A549 treated with RU486 at 1 μM for 4 hours (cell line): Measurements from ENCODE around the gene AIF1. TPM values are rescaled to one million over a fixed set of nuclear protein-coding genes. Genes with fewer than 3 reads are reported as not detected.

Source experiments
- total RNA-seq: library from RNA; stranded (reverse); fragments of 200-300 nt; extraction: Qiagen RNA extraction; gene quantifications from 5 replicates; pipeline ENCODE4 v1.2.3, GENCODE V29; 2022; ENCODE audit warnings: low read depth

AIF1 gene
- total RNA-seq: not detected in 5 replicates

DNA sequence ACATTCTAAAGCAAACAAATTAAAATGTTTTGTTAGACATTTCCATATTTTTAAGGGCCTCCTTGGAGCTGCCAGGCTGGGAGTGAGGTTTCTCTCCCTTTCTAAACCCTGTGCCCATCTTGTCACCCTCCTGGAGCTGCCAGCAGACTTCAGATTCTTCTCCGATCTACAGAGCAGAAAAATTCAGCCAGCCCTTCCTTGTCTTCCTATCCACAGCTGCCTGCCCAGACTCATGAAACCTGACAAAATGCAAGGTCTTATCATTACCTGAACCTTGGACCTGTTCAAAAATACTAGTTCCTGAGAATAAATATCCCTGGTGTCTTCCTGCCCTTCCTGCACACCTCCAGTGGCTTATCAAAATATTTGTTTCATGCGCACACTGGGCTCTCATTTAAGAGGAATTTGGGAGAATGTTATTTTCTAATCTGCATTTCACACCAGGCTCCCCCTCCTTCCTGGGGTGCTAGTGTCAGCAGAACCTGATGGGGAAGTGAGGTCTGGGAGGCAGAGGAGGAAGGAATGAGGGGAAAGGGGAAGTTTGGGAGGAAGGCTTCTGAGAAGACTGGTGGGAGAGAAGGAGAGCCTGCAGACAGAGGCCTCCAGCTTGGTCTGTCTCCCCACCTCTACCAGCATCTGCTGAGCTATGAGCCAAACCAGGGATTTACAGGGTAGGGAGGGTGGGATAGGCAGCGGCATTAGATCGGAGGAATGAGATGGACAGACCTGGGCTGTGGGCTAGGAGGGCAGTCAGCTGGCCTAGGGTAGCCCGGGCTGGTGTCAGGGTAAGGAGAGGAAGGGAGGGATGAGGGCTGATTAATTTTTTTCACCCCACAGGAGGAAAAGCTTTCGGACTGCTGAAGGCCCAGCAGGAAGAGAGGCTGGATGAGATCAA, at the start of gene AIF1:
Gene AIF1, plus strand, starts transcription at position 551 of the 895 bp plus-strand sequence. Its CDS starts 96 bp downstream, at position 647.

DNA sequence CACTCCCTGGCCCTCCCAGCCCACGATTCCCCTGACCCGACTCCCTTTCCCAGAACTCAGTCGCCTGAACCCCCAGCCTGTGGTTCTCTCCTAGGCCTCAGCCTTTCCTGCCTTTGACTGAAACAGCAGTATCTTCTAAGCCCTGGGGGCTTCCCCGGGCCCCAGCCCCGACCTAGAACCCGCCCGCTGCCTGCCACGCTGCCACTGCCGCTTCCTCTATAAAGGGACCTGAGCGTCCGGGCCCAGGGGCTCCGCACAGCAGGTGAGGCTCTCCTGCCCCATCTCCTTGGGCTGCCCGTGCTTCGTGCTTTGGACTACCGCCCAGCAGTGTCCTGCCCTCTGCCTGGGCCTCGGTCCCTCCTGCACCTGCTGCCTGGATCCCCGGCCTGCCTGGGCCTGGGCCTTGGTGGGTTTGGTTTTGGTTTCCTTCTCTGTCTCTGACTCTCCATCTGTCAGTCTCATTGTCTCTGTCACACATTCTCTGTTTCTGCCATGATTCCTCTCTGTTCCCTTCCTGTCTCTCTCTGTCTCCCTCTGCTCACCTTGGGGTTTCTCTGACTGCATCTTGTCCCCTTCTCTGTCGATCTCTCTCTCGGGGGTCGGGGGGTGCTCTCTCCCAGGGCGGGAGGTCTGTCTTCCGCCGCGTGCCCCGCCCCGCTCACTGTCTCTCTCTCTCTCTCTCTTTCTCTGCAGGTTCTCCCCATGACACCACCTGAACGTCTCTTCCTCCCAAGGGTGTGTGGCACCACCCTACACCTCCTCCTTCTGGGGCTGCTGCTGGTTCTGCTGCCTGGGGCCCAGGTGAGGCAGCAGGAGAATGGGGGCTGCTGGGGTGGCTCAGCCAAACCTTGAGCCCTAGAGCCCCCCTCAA, 42.8 kb upstream of the AIF1 start, which contains the start of gene LTA:
Gene LTA, plus strand, starts transcription at position 249 of the 871 bp plus-strand sequence. Its CDS starts 454 bp downstream, at position 703.

DNA sequence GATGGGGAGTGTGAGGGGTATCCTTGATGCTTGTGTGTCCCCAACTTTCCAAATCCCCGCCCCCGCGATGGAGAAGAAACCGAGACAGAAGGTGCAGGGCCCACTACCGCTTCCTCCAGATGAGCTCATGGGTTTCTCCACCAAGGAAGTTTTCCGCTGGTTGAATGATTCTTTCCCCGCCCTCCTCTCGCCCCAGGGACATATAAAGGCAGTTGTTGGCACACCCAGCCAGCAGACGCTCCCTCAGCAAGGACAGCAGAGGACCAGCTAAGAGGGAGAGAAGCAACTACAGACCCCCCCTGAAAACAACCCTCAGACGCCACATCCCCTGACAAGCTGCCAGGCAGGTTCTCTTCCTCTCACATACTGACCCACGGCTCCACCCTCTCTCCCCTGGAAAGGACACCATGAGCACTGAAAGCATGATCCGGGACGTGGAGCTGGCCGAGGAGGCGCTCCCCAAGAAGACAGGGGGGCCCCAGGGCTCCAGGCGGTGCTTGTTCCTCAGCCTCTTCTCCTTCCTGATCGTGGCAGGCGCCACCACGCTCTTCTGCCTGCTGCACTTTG, 39.6 kb upstream of the AIF1 start, which contains the start of gene TNF:
Gene TNF, plus strand, starts transcription at position 231 of the 567 bp plus-strand sequence. Its CDS starts 177 bp downstream, at position 408.

DNA sequence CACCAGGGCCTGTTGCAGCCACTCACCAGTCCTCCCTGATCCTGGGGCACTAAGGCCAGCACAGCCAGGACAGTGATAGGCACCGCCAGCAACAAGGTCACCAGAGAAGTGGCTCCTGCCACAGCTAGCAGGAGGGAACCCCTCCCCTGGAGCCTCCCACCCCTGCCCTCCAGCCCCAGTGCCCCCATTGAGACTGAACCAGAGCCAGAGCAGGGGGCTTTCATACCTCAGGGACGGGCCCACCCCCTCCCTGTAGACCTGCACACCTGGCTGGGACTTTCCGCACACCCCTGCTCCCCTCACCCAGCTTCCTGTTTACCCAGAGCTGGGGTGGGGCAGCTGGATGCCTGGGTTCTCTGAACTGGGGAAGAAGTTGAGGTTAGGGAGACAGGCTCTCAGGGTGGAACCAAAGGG, 32.8 kb upstream of the AIF1 start, which contains the start of gene LTB:
Gene LTB, minus strand, starts transcription at position 195 of the 414 bp plus-strand sequence. Its CDS starts 7 bp downstream, at position 188.

DNA sequence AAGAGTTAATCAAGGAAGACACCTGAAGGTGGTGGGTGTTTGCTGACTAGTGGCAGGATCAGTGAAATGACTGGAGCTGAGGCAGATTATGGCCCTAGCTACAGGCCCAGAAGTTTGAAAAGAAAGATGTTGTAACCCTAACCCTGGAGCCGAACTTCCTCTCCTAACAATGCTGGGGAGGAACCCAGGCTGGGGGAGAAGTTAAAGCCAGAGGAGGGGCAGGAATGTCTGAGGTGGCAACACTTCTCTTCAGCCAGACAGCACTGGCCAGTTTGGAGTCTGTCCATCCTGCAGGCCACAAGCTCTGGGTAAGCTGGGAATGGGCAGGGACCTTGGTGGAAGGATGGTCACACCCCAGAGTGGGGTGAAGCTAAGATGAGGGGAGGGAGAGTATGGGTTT, 29.0 kb upstream of the AIF1 start, which contains the start of gene LST1:
Gene LST1, plus strand, starts transcription at position 270 of the 400 bp plus-strand sequence. CDS start 1,023 bp downstream, outside the sequence.

DNA sequence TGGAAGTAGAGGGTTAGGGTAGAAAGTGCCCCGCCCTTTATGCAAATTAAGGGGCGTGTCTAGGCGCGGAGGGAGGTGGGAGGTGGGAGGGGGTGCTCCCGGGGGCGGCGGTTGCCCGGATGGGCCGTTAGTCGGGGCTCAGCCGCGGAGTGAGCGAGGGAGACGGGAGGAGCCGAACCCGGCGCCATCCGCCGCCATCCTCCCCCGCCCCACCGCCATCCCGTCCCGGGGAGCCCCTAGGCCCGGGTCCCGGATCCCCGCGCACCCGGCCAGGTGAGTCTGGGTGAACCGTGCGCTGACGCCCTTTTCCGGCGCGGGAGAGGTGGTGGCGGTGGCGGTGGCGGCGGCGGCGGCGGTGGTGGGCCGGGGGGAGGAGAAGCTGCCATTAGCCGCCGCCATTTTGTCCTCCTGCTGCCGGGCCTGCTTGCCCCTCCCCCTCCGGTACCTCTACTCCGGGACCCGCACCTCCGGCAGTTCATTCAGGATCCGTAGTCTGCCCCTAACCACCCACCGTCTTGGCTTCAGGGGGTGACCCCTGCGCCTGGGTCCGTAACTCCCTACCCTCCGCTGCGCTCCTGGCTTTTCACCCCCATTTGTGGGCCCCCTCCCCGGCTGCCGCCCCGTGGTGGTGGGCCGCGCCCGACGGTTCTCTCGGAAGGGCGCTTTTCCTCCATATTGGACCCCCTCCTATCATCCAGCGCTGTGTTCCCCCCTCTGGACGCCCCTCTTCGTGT, 5.7 kb downstream of the AIF1 start, which contains the start of gene PRRC2A:
Gene PRRC2A, plus strand, starts transcription at position 130 of the 734 bp plus-strand sequence. CDS start 2,075 bp downstream, outside the sequence.

DNA sequence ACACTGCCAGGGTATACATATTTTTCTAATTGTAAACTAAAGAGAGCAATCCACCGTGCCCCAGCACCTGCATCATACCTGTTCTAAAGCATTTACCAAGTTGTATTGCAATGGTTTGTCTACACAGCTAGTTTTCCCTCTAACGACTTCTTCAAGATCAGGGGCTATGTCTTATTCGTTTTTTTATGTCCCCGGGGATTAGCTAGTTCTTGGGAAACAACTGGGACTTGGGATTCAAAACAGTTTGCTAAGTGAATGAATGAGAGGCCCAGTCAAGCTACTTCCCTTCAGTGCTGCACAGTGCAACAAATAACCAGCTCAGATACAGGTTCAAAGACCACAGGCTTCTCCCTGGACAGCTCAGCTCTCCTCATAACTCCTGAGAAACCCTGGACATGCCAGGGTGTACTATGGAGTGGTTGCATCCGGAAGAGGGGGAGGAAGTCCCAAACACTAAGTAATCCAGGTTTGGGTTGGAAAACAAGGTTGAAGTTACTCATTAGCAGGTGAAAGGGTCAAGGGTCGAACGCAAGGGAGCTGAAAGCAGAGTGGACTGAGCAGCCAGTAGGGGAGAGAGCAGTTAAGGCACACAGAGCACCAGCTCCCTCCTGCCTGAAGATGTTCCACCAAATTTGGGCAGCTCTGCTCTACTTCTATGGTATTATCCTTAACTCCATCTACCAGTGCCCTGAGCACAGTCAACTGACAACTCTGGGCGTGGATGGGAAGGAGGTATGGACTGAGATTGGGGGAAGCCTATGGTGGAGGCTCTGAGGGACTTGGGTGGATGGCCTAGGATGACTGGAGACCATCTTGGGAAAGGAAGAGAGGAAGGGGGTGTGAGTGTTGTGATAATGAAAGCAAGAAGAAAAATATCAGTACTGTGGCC, 40.6 kb downstream of the AIF1 start, which contains the start of gene APOM:
Gene APOM, plus strand, starts transcription at position 546 of the 889 bp plus-strand sequence. Its CDS starts 73 bp downstream, at position 619.

DNA sequence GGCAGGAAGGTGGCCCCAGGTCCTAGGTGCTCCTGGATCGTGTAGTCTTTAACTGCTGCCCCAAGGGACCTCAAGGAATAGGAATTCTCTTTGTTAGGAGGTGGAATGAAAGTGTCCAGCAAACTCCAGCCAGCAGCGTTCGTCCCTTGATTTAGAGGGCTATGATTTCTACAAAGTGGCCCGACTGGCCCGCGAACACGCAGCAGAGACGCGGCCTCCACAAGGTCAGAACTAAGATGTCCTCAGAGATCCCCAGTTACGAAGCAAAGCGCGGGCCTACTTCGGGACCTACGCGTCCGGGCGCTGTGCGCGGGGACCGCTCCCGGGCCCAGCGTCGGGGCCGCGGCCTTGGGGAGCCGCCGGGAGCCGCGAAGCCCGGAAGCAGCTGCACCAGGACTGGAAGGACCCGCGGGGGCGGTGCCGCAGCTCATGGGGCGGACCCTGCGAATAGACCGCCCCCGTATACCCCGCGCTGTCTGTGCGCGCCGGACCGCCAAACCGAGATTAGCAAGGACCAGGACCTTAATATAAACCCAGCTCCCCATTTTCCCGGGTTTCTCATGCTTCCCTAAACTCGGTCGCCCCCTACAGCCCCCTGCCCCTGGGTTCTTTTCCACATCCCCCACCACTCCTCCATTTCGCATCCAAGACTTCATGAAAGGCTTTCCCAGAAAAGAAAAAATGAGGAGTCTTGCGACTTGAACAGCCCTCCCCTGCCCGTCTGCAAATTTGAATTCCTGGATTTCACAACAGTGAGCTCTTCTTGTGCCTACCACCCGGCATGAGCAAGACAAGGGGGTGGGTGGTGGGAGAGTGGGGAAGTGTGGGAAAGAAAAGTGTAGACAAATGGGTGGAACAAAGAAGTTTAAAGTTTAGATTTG, 45.6 kb downstream of the AIF1 start, which contains the start of gene C6orf47:
Gene C6orf47, minus strand, starts transcription at position 398 of the 881 bp plus-strand sequence. CDS start 831 bp downstream, outside the sequence.

DNA sequence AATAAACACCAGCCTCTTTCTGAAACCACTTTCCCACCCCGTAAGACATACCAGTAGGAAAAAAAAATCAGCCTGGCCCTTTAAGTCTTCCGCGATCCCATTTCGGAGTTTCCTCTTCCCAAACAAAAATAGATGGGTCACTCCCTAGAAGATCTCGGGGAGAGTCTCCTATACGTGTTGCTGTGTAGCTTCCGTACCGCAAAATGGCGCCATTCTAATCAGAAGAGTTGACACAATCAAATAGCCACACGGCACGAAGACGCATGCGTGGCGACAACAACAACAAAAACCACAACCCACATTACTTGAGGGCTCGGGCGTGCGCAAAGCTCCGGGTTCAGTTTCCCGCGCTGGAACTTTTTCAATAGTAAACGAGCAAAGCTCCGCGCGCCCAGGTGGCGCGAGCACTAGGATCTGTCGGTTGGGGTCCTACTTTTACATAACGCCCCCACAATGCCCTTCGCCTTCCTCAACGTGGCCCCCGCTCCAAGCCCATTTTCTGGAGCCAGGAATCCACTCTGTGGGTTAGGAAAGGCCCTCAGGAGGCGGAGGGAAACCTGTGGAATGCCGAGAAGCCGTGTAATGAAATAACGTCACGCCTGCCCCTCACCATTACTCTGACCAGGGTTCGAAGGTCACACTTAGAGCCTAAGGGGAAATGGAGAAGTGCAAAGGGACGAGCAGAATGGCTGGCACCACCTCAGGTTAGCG, 49.9 kb downstream of the AIF1 start, which contains the start of gene GPANK1:
Gene GPANK1, minus strand, starts transcription at position 208 of the 711 bp plus-strand sequence. CDS start 519 bp downstream, outside the sequence.

DNA sequence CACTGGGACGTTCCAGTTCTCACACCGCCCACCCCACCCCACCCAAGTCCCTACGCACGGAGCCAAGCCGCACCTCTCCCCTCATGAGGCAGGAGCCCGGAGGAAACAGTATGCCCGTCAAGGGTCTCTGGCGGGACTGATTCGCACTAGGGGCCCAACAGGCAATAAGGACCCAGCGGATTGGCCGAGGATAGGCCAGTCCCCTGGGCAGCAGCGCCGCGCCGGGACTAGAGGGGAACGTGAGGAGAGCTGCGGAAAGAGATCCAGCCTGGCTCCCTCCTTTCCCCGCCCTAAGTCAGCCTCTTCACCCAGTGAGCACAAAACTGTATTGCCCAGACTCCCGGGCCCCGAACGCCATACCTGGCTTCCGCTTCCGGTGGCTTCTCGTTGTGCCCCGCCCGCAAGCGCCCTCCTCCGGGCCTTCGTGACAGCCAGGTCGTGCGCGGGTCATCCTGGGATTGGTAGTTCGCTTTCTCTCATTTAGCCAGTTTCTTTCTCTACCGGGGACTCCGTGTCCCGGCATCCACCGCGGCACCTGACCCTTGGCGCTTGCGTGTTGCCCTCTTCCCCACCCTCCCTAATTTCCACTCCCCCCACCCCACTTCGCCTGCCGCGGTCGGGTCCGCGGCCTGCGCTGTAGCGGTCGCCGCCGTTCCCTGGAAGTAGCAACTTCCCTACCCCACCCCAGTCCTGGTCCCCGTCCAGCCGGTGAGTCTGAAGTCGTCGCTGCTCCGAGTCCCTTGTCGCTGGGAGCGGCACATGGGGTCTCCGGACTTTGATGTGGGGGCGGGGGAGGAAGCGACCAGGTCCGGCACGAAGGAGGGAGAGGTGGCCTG, 50.7 kb downstream of the AIF1 start, which contains the start of gene CSNK2B:
Gene CSNK2B, plus strand, starts transcription at position 580 of the 836 bp plus-strand sequence. CDS start 752 bp downstream, outside the sequence.

Other genes starting within 250 kb of the AIF1 start
- 25.6 to 27.7 TPM (median 26.8 TPM) in 5 replicates for gene MICA, start 211.6 kb upstream of the AIF1 start, total RNA-seq
- gene MICB, start 117.1 kb upstream of the AIF1 start, total RNA-seq: 6.0 to 8.4 TPM (median 7.5 TPM) in 5 replicates
- gene MCCD1, start 86.3 kb upstream of the AIF1 start, total RNA-seq: not detected in 5 replicates
- 340 to 430 TPM (median 406 TPM) in 5 replicates for gene DDX39B, start 73.2 kb upstream of the AIF1 start, total RNA-seq
- 0.48 to 0.86 TPM (median 0.65 TPM) in 5 replicates for gene ATP6V1G2, start 68.6 kb upstream of the AIF1 start, total RNA-seq
- gene NFKBIL1, start 67.6 kb upstream of the AIF1 start, total RNA-seq: 9.3 to 11.8 TPM (median 11.3 TPM) in 5 replicates
- 0.10 TPM in 1 of 5 replicates, not detected in the others for gene LTA, start 42.9 kb upstream of the AIF1 start, total RNA-seq
- 0.10 to 0.19 TPM in 2 of 5 replicates, not detected in the others for gene TNF, start 39.7 kb upstream of the AIF1 start, total RNA-seq
- 0.25 to 0.57 TPM (median 0.49 TPM) in 4 of 5 replicates, not detected in the other for gene LTB, start 32.8 kb upstream of the AIF1 start, total RNA-seq
- gene LST1, start 29.0 kb upstream of the AIF1 start, total RNA-seq: 0.28 to 1.3 TPM in 2 of 5 replicates, not detected in the others
- not detected in 5 replicates for gene NCR3, start 22.2 kb upstream of the AIF1 start, total RNA-seq
- 64.9 to 89.6 TPM (median 85.2 TPM) in 5 replicates for gene PRRC2A, start 5.5 kb downstream of the AIF1 start, total RNA-seq
- 107 to 155 TPM (median 142 TPM) in 5 replicates for gene BAG6, start 37.4 kb downstream of the AIF1 start, total RNA-seq
- 2.8 to 3.3 TPM (median 2.9 TPM) in 5 replicates for gene APOM, start 40.7 kb downstream of the AIF1 start, total RNA-seq
- gene C6orf47, start 45.5 kb downstream of the AIF1 start, total RNA-seq: 10.4 to 12.9 TPM (median 12.5 TPM) in 5 replicates
- gene GPANK1, start 49.8 kb downstream of the AIF1 start, total RNA-seq: 10.0 to 13.7 TPM (median 13.3 TPM) in 5 replicates
- 168 to 197 TPM (median 178 TPM) in 5 replicates for gene CSNK2B, start 50.8 kb downstream of the AIF1 start, total RNA-seq
- gene LY6G5B, start 54.7 kb downstream of the AIF1 start, total RNA-seq: 3.7 to 6.0 TPM (median 4.3 TPM) in 5 replicates
- 0.77 to 1.9 TPM (median 1.2 TPM) in 5 replicates for gene LY6G5C, start 65.8 kb downstream of the AIF1 start, total RNA-seq
- 14.1 to 20.1 TPM (median 18.3 TPM) in 5 replicates for gene ABHD16A, start 88.1 kb downstream of the AIF1 start, total RNA-seq
- not detected in 5 replicates for gene LY6G6F, start 91.6 kb downstream of the AIF1 start, total RNA-seq
- gene LY6G6D, start 100.1 kb downstream of the AIF1 start, total RNA-seq: not detected in 5 replicates
- gene LY6G6C, start 106.5 kb downstream of the AIF1 start, total RNA-seq: 0.20 TPM in 1 of 5 replicates, not detected in the others
- gene MPIG6B, start 108.1 kb downstream of the AIF1 start, total RNA-seq: not detected in 5 replicates
- 26.5 to 32.4 TPM (median 29.4 TPM) in 5 replicates for gene DDAH2, start 114.1 kb downstream of the AIF1 start, total RNA-seq
- 476 to 542 TPM (median 495 TPM) in 5 replicates for gene CLIC1, start 121.3 kb downstream of the AIF1 start, total RNA-seq
- gene MSH5, start 124.8 kb downstream of the AIF1 start, total RNA-seq: 10.2 to 14.3 TPM (median 13.0 TPM) in 5 replicates
- 2.0 to 4.2 TPM (median 3.7 TPM) in 5 replicates for gene SAPCD1, start 147.4 kb downstream of the AIF1 start, total RNA-seq
- gene VWA7, start 162.1 kb downstream of the AIF1 start, total RNA-seq: 1.2 to 2.0 TPM (median 1.7 TPM) in 5 replicates
- gene VARS1, start 180.5 kb downstream of the AIF1 start, total RNA-seq: 50.9 to 59.8 TPM (median 55.8 TPM) in 5 replicates
- 54.4 to 77.8 TPM (median 60.7 TPM) in 5 replicates for gene LSM2, start 191.7 kb downstream of the AIF1 start, total RNA-seq
- 1.2 to 1.5 TPM (median 1.2 TPM) in 5 replicates for gene HSPA1L, start 200.0 kb downstream of the AIF1 start, total RNA-seq
- 157 to 340 TPM (median 232 TPM) in 5 replicates for gene HSPA1A, start 200.3 kb downstream of the AIF1 start, total RNA-seq
- 120 to 260 TPM (median 177 TPM) in 5 replicates for gene HSPA1B, start 212.5 kb downstream of the AIF1 start, total RNA-seq
- 21.7 to 35.4 TPM (median 28.7 TPM) in 5 replicates for gene NEU1, start 247.6 kb downstream of the AIF1 start, total RNA-seq